Heart left ventricle (tissue), 16 donors: Measurements from ENCODE around the gene FARSB. TPM values are rescaled to one million over a fixed set of nuclear protein-coding genes. Genes with fewer than 3 reads are reported as not detected.

Source experiments
- ATAC-seq, 4 donors: fragments of 200-7000 bp; cut with Tn5 transposase; one replicate each; pipeline ENCODE4 v1.9.1; 2020 to 2022; ENCODE audit warnings: moderate library complexity in 4 of 4, mild to moderate bottlenecking in 3 of 4, moderate number of reproducible peaks in 1 of 4
- DNase-seq, 5 donors: peaks; one replicate each; pipeline ENCODE4 v3.0.0-alpha.2; 2020
- H3K27ac ChIP-seq, 12 donors: fragments of 200-600 bp; sonication (generic) in 4 of 12; one replicate each; pipeline versions ENCODE4 v1.5.0 to v1.8.0; 2016 to 2022; ENCODE audit warnings: mild to moderate bottlenecking in 2 of 12
- H3K27me3 ChIP-seq, 9 donors: fragments of 200-600 bp; sonication (generic) in 2 of 9; one replicate each; pipeline versions ENCODE4 v1.5.1 to v1.8.0; 2016 to 2022; ENCODE audit warnings: mild to moderate bottlenecking in 3 of 9
- H3K36me3 ChIP-seq, 9 donors: fragments of 200-600 bp; sonication (generic) in 2 of 9; one replicate each; pipeline versions ENCODE4 v1.5.0 to v1.8.0; 2018 to 2022; ENCODE audit warnings: mild to moderate bottlenecking in 2 of 9
- H3K4me1 ChIP-seq, 12 donors: fragments of 200-600 bp; sonication (generic) in 4 of 12; one replicate each; pipeline versions ENCODE4 v1.5.0 to v1.8.0; 2016 to 2022; ENCODE audit warnings: mild to moderate bottlenecking in 3 of 12
- H3K4me3 ChIP-seq, 12 donors: fragments of 200-600 bp; sonication (generic) in 4 of 12; one replicate each; pipeline versions ENCODE4 v1.5.0 to v1.8.0; 2017 to 2022; ENCODE audit warnings: mild to moderate bottlenecking in 9 of 12, moderate library complexity in 4 of 12
- H3K9me3 ChIP-seq, 12 donors: fragments of 200-600 bp; sonication (generic) in 4 of 12; one replicate each; pipeline versions ENCODE4 v1.5.0 to v1.8.0; 2016 to 2022; ENCODE audit warnings: mild to moderate bottlenecking in 1 of 12
- CTCF ChIP-seq, 12 donors: fragments of 200-600 bp; sonication (generic) in 4 of 12; IDR thresholded peaks; one replicate each; pipeline versions ENCODE4 v1.5.0 to v1.8.0; 2018 to 2022; ENCODE audit warnings: antibody characterized with exemption in 12 of 12, mild to moderate bottlenecking in 5 of 12
- POLR2A ChIP-seq, 2 donors: fragments of 450-650 bp; IDR thresholded peaks; one replicate each; pipeline ENCODE4 v1.6.1; 2017; ENCODE audit warnings: antibody characterized with exemption in 2 of 2, mild to moderate bottlenecking in 2 of 2, moderate library complexity in 2 of 2
- WGBS, 4 donors: extraction: QIAGEN DNeasy Blood & Tissue Kit in 2 of 4; methylation state at CpG; one replicate each; pipeline versions ENCODE4 v1.1.5 to v1.1.7; 2013 to 2018; 5-methylcytosine and 5-hydroxymethylcytosine counted together
- intact Hi-C, 10 donors: fragments of 100-400 bp; cut with DNase I; formaldehyde crosslinking; loops; one replicate each; pipeline versions ENCODE4 v1.11.1 to v1.14.2; 2022
- polyA plus RNA-seq, 2 donors: library from polyadenylated mRNA; stranded (reverse); fragments of 200-250 nt; gene quantifications; one replicate each; pipeline ENCODE4 v1.2.3, GENCODE V29; 2013
- total RNA-seq, 9 donors: library from RNA; depleted of rRNA in 2 of 9; stranded (reverse); fragments of >200 nt in 2 of 9; fragmentation: NEBNext Ultra II Directional in 3 of 9; extraction: Animal tissue kit (Norgen Biotek cat#: 25700) in 3 of 9; gene quantifications; one replicate each; pipeline versions ENCODE4 v1.1.0 to v1.2.4, GENCODE V29; 2016 to 2023
- donor health status: ischemic (EF 13 %, LVEDD 7.1; RV severe dilation, severe dysfunction).
- donor health status: healthy with polysubstance abuse.
- donor health status: DM: no; HTN: yes; CAD: no.
- donor health status: DM: no; HTN: no; CAD: no.
- donor health status: ischemic (EF 25% LVEDD 6.9; RV normal size, moderate dysfunction).
- donor health status: ischemic (EF 25% LVEDD 5.7; RV mildly dilated, moderate dysfunction).
- donor health status: healthy.
- donor health status: DM: yes; HTN: yes; CAD: no.
- donor health status: ischemic (EF 35%, LVEDD 5.7; RV mildly dilated, moderate dysfunction).
- donor health status: nonischemic (EF 11% LVEDD 7.7; RV severe dilation, severe dysfunction).
- donor health status: DM: yes; HTN: yes; CAD: no.
- donor health status: PGD.
- donor health status: ischemic (EF 29% LVEDD 5.4; RV normal size, mild dysfunction).
- donor health status: nonischemic (EF 23%, LVEDD 6.1; RV moderate dilation, normal function).

Gene FARSB
- total and polyA plus RNA-seq, 11 donors: 9.8 to 29.2 (median 19.5) TPM

GRCh38 chr2:222525811-222526210 is 130.1 kb downstream of the FARSB start:
- intact Hi-C loops: no loop called here
- H3K4me1 ChIP-seq: no peaks in the 10 kb centered on the region
- no peak overlapping the region for H3K27ac ChIP-seq
- TF ChIP-seq CTCF (IDR thresholded peaks at IDR 0.05): no peak
- no peak for TF ChIP-seq POLR2A (IDR thresholded peaks at IDR 0.05)
- DNase-seq (no peak), ATAC-seq (no peak)
- WGBS, 4 donors: 66 to 74% (median 73%) methylated on average over 5 of the region's 5 CpGs
- H3K27me3 ChIP-seq: no peaks in the 10 kb centered on the region
- no peak overlapping the region for H3K4me3 ChIP-seq
- no peaks in the 10 kb centered on the region for H3K36me3 ChIP-seq
- no peaks in the 10 kb centered on the region for H3K9me3 ChIP-seq

GRCh38 chr2:222523783-222524544 is 131.9 kb downstream of the FARSB start:
- no peak for ATAC-seq
- H3K9me3 ChIP-seq: peaks cover 0 to 3% (median 0%) of the 10 kb centered on the region in 12 donors

GRCh38 chr2:222522082-222522481 is 133.8 kb downstream of the FARSB start:
- no peaks in the 10 kb centered on the region for H3K36me3 ChIP-seq
- WGBS, 4 donors: 0 to 85% (median 37%) methylated on average over 1 of the region's 1 CpG
- no peaks in the 10 kb centered on the region for H3K27me3 ChIP-seq

More at GRCh38 chr2:222523783-222524544, 131.9 kb downstream of the FARSB start:
- Histone ChIP-seq H3K4me1 (peaks cover 0 to 2% (median 0%) of the 10 kb centered on the region in 12 donors), H3K27ac (no peak overlapping the region), H3K27me3 (no peaks in the 10 kb centered on the region), H3K4me3 (no peak overlapping the region), H3K36me3 (no peaks in the 10 kb centered on the region)
- no peak for DNase-seq
- WGBS, 4 donors: 68 to 77% (median 73%) methylated on average over 4 of the region's 4 CpGs
- no peak for TF ChIP-seq CTCF (IDR thresholded peaks at IDR 0.05)
- no peak for TF ChIP-seq POLR2A (IDR thresholded peaks at IDR 0.05)
- intact Hi-C loops: no loop called here

More at GRCh38 chr2:222522082-222522481, 133.8 kb downstream of the FARSB start:
- Histone ChIP-seq H3K9me3 (peaks cover 0 to 3% (median 0%) of the 10 kb centered on the region in 12 donors), H3K27ac (no peak overlapping the region), H3K4me1 (peaks cover 0 to 6% (median 0%) of the 10 kb centered on the region in 12 donors), H3K4me3 (no peak overlapping the region)
- no peak for DNase-seq
- intact Hi-C loops: no loop called here
- TF ChIP-seq CTCF (IDR thresholded peaks at IDR 0.05): no peak
- TF ChIP-seq POLR2A (IDR thresholded peaks at IDR 0.05): no peak
- ATAC-seq: no peak
